ENCODE measurements around the gene RAD18.

DNA sequence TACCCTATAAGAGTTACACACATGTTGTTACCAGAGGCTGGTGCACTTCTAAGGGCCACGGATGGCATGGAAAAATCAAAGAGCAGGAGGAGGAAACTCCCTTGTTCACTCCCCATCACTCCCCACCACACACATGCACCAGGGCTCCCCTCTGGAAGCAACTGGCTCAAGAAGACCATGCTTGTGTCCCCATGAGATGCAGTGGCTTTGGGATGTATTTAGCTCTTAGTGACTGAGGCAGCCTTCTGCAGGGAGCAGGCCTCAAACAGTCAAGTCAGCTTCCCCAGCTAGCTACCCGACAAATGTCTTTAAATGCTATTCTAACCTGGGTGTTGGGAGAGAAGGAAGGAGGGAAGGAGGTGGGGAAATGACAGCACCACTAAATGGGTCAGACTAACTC, 32.9 kb upstream of the RAD18 start:
- TF ChIP-seq EGR1 (IDR thresholded peaks at IDR 0.05): no peak
- TF ChIP-seq, protein P1, sequence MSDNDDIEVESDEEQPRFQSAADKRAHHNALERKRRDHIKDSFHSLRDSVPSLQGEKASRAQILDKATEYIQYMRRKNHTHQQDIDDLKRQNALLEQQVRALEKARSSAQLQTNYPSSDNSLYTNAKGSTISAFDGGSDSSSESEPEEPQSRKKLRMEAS (IDR thresholded peaks at IDR 0.05): no peak
- no peak for TF ChIP-seq FOXM1 (IDR thresholded peaks at IDR 0.05; ENCODE audit: borderline replicate concordance, low read depth)
- TF ChIP-seq TAF1 (IDR thresholded peaks at IDR 0.05; ENCODE audit: low read depth): no peak
- no peak for TF ChIP-seq TCF12 (IDR thresholded peaks at IDR 0.05; ENCODE audit: low read depth)
